ENCODE measurements around the gene CTF1. TPM values are rescaled to one million over a fixed set of nuclear protein-coding genes. Genes with fewer than 3 reads are reported as not detected.

The CTF1 gene
- total RNA-seq, 4 donors from 2014 or later, result 2.3 to 20.6 (median 13.8) TPM; not detected in 1

DNA sequence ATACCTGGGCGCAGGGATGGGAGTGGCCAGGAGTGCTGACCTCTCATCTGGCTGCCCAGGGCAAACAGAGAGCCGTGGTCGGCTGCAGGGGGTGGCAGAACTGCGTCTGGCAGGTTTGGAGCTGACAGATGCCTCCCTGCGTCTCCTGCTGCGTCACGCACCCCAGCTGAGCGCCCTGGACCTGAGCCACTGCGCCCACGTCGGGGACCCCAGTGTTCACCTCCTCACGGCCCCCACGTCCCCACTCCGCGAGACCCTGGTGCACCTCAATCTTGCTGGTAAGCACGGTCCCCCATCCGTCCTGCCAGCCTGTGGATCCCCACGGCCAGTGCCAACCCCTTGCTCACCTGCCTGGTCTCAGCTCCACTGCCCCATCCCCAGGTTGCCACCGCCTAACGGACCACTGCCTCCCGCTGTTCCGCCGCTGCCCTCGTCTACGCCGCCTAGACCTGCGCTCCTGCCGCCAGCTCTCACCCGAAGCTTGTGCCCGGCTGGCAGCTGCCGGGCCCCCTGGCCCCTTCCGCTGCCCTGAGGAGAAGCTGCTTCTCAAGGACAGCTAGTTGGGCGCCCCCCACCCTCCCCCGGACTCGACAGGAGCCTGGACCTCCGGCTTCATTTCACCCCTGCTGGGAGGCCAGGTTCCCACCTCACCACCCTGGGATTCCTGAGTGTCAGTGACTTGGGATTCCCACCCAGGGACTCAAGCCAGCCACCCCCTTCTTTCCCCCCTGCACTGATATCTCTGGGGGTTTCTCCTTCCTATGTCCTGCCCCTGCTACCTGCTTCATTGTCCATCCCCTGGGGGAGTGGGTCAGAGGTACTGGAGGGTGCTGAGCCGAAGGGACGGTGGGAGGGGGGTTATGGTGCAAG is 50.5 kb downstream of the CTF1 start:
- Histone ChIP-seq H3K36me3 (no peaks in the 10 kb centered on the region), H3K4me3 (no peak overlapping the region), H3K27me3 (no peaks in the 10 kb centered on the region), H3K27ac (no peak overlapping the region), H3K4me1 (peaks cover 0 to 7% of the 10 kb centered on the region in 2 donors), H3K9me3 (no peaks in the 10 kb centered on the region)
- intact Hi-C loops (cut with DNase I; ENCODE audit: low total_unique reads), result no loop called here
- DNase-seq, result no peak
- TF ChIP-seq POLR2A (IDR thresholded peaks at IDR 0.05), result no peak
- no peak for TF ChIP-seq CTCF (IDR thresholded peaks at IDR 0.05)

DNA sequence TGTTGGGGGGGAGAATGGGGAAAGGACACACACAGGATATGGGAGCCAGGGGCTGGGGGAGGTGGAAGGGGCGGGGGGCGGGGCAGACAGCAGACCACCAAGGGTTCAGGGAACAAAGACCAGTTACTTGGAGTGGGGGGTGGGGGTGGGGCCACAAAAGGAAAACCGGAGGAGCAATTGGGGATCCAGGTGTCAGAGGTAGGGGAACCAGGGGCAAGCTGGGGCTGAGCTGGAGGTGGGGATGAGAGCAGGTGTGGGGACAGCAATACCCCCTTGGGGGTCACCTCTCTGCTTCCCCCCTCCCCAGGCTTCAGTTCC is 51.1 kb downstream of the CTF1 start:
- peak overlapping the region; percentile 86 to 87 for H3K27ac ChIP-seq
- no peaks in the 10 kb centered on the region for H3K27me3 ChIP-seq
- peaks cover 0 to 5% of the 10 kb centered on the region in 2 donors for H3K4me1 ChIP-seq
- no peaks in the 10 kb centered on the region for H3K9me3 ChIP-seq
- no peaks in the 10 kb centered on the region for H3K36me3 ChIP-seq
- no peak overlapping the region for H3K4me3 ChIP-seq
- intact Hi-C loops (cut with DNase I; ENCODE audit: low total_unique reads), result no loop called here
- no peak for DNase-seq
- no peak for TF ChIP-seq POLR2A (IDR thresholded peaks at IDR 0.05)
- no peak for TF ChIP-seq CTCF (IDR thresholded peaks at IDR 0.05)

DNA sequence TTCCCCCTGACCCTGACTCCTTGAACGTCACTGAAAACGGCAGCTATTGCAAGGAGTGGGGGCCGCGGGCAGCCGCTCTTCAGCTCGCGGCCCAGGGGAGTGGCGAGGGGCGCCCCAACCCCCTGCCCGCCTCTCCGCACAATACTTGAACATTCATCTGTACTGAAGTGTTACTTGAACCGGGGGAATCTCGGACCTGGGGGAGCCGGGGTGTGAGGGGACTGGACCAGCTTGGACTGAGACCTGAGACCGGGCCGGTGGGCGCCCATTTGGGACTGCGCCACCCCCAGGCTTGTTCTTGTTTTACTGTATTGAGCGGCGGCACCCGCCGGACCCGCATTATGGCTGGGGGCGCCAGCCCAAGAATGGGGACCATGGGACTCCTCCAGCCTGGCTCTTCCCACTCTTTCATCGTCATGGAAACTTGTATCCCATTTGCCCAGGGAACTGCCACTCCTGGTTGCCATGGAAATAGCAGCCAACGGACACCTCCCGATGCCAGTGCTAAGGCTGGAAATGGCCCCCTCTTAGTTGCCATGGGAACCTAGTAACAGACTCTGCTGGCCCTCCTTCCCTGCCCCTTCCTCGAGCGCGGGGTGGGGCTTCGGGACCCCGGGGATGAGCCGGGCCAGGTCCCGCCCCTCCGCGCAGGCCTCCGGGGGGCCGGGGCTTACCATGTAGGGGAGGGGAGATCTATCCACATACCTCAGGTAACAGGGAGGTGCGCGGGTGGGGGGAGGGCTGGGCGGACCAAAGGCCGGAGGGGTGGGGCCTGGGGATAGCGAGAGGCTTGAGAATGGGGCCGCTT is 51.6 kb downstream of the CTF1 start:
- H3K4me1 ChIP-seq, result peaks cover 0 to 5% of the 10 kb centered on the region in 2 donors
- no peaks in the 10 kb centered on the region for H3K9me3 ChIP-seq
- peak overlapping the region; percentile 86 to 87 for H3K27ac ChIP-seq
- peak overlapping the region; percentile 57 to 70 for H3K4me3 ChIP-seq
- intact Hi-C loops (cut with DNase I; ENCODE audit: low total_unique reads), result no loop called here
- no peaks in the 10 kb centered on the region for H3K27me3 ChIP-seq
- TF ChIP-seq CTCF (IDR thresholded peaks at IDR 0.05), result no peak
- H3K36me3 ChIP-seq, result no peaks in the 10 kb centered on the region
- DNase-seq, result peak; percentile 94 to 97

- TF ChIP-seq CTCF (IDR thresholded peaks at IDR 0.05), result peak in 1 of 4 experiments; percentile 13
- peak; percentile 33 to 58 for TF ChIP-seq POLR2A (IDR thresholded peaks at IDR 0.05)
- Histone ChIP-seq H3K36me3 (no peaks in the 10 kb centered on the region), H3K9me3 (no peaks in the 10 kb centered on the region), H3K4me1 (peaks cover 0 to 11% of the 10 kb centered on the region in 2 donors), H3K27me3 (no peaks in the 10 kb centered on the region), H3K27ac (peak within 1 kb of the TSS; percentile 86 to 87), H3K4me3 (peak within 1 kb of the TSS; percentile 57 to 70)
- intact Hi-C loops (cut with DNase I; ENCODE audit: low total_unique reads), result no loop called here
- peak; percentile 72 to 77 for DNase-seq
Measured at GRCh38 chr16:30948667-30949649, 52.5 kb downstream of the CTF1 start, which contains the start of gene ORAI3. ORAI3 (plus strand) TSS chr16:30949068; CDS start chr16:30949290, 222 bp downstream.
